HG03432 (cell line): ENCODE measurements around the gene MATN3.

ENCODE experiments used
- ATAC-seq: cut with Tn5 transposase; IDR thresholded peaks from one replicate; pipeline ENCODE4 v1.9.1; 2021; ENCODE audit warnings: mild to moderate bottlenecking, moderate library complexity; ENCODE audit not compliant: unreplicated experiment

Gene MATN3

DNA sequence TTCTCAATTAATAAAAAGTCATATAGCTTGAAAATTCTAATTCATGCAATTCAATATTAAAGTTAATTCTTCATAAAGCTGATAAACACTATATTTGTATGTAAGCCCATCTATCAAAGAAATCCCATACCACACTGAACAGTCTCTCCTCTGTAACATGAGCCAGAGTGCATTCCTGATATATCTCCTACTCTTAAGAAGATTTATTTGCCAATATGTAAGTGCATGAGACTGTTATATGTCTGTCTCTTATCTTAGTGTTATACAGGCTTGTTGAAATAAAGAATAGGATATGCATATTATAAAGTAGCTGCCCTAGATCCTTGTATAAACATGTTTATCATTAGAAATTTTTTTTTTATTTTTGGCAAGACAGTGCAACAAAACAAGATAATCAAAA is 70.3 kb downstream of the MATN3 start:
- ATAC-seq: no peak
